ENCODE data around the gene ELL2. TPM values are rescaled to one million over a fixed set of nuclear protein-coding genes. Genes with fewer than 3 reads are reported as not detected.

The ELL2 gene
- total RNA-seq, 2 experiments from 2014 or later = 75.0 to 78.6 TPM

DNA sequence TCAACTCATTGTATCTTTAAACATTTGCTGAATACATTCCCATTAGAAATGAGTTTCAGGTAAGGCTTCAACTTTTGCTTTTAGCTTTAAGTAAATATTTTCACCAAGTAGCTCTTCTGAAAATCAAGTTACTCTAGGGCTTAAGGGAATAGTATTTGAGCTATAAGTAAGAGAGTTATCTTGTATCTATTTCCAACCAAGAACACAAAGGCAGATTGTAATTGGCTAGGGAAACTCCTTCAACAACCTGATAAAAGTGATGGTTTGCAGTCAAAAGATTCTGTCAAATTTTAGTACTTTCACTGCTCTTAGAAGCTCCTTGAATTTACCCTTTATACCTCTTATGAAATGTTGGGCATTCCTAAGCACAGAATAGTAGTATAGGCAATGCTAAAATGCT, 13.0 kb downstream of the ELL2 start:
- CTCF ChIA-PET = interaction anchor here (0.6 kb wide), 1 partner anchor 12 kb away, joined by 3 read pairs; no protein-coding TSS in a partner anchor
- DNase-seq = no peak
- no peak overlapping the region for H3K4me3 Mint-ChIP-seq
- H3K4me1 Mint-ChIP-seq (ENCODE audit: low read depth) = peaks cover 19% of the 10 kb centered on the region
- H3K27ac Mint-ChIP-seq = no peak overlapping the region
- peaks cover 12% of the 10 kb centered on the region for H3K36me3 Mint-ChIP-seq (ENCODE audit: low read depth)
- intact Hi-C loops (cut with micrococcal nuclease) = no loop called here
- H3K27me3 Mint-ChIP-seq (ENCODE audit: low read depth) = no peaks in the 10 kb centered on the region
- no peaks in the 10 kb centered on the region for H3K9me3 Mint-ChIP-seq

GRCh38 chr5:95946451-95946850, 15.2 kb downstream of the ELL2 start:
- Mint-ChIP-seq H3K27ac (no peak overlapping the region), H3K36me3 (ENCODE audit: low read depth) (peaks cover 4% of the 10 kb centered on the region), H3K4me1 (ENCODE audit: low read depth) (peaks cover 19% of the 10 kb centered on the region), H3K27me3 (ENCODE audit: low read depth) (no peaks in the 10 kb centered on the region), H3K9me3 (no peaks in the 10 kb centered on the region), H3K4me3 (no peak overlapping the region)
- intact Hi-C loops (cut with micrococcal nuclease) = no loop called here
- CTCF ChIA-PET = no interaction called here
- DNase-seq = no peak

- Mint-ChIP-seq H3K4me3 (no peak overlapping the region), H3K9me3 (no peaks in the 10 kb centered on the region), H3K27ac (no peak overlapping the region), H3K36me3 (ENCODE audit: low read depth) (peaks cover 7% of the 10 kb centered on the region), H3K4me1 (ENCODE audit: low read depth) (peaks cover 13% of the 10 kb centered on the region), H3K27me3 (ENCODE audit: low read depth) (no peaks in the 10 kb centered on the region)
- intact Hi-C loops (cut with micrococcal nuclease) = no loop called here
- no peak for DNase-seq
- CTCF ChIA-PET = no interaction called here
These were observed 18.7 kb downstream of the ELL2 start for GRCh38 chr5:95942968-95943367.

- H3K9me3 Mint-ChIP-seq = no peaks in the 10 kb centered on the region
- no peak for DNase-seq
- no peak overlapping the region for H3K4me3 Mint-ChIP-seq
- intact Hi-C loops (cut with micrococcal nuclease) = no loop called here
- H3K4me1 Mint-ChIP-seq (ENCODE audit: low read depth) = peaks cover 13% of the 10 kb centered on the region
- no peak overlapping the region for H3K27ac Mint-ChIP-seq
- CTCF ChIA-PET = no interaction called here
- peaks cover 7% of the 10 kb centered on the region for H3K36me3 Mint-ChIP-seq (ENCODE audit: low read depth)
- no peaks in the 10 kb centered on the region for H3K27me3 Mint-ChIP-seq (ENCODE audit: low read depth)
These were observed 19.2 kb downstream of the ELL2 start for GRCh38 chr5:95942414-95942813.

DNA sequence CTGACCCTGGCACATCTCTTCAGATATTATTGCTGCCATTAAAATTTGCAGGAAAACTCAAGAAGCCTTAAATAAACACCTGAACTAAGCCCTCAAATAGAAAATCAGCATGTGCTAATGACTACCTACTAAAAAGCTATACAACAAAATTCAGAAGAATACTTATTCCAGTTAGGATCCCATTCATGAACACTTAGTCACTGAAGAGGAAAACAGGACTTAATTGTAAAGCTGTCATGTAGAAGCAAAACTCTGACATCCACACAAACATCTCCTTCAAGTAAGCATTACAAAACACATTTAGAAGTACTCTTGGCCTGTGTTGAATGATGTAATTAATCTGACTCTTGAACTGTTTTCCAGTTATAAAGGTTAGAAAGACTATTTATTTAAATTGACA, 19.9 kb downstream of the ELL2 start:
- H3K9me3 Mint-ChIP-seq = no peaks in the 10 kb centered on the region
- H3K36me3 Mint-ChIP-seq (ENCODE audit: low read depth) = peaks cover 7% of the 10 kb centered on the region
- no peak for DNase-seq
- peaks cover 13% of the 10 kb centered on the region for H3K4me1 Mint-ChIP-seq (ENCODE audit: low read depth)
- H3K27ac Mint-ChIP-seq = no peak overlapping the region
- H3K27me3 Mint-ChIP-seq (ENCODE audit: low read depth) = no peaks in the 10 kb centered on the region
- CTCF ChIA-PET = no interaction called here
- intact Hi-C loops (cut with micrococcal nuclease) = no loop called here
- H3K4me3 Mint-ChIP-seq = no peak overlapping the region

GRCh38 chr5:95940758-95941682, 20.6 kb downstream of the ELL2 start:
- no peaks in the 10 kb centered on the region for H3K27me3 Mint-ChIP-seq (ENCODE audit: low read depth)
- CTCF ChIA-PET = no interaction called here
- H3K4me1 Mint-ChIP-seq (ENCODE audit: low read depth) = peaks cover 13% of the 10 kb centered on the region
- H3K36me3 Mint-ChIP-seq (ENCODE audit: low read depth) = peaks cover 10% of the 10 kb centered on the region
- DNase-seq = no peak
- no peaks in the 10 kb centered on the region for H3K9me3 Mint-ChIP-seq
- intact Hi-C loops (cut with micrococcal nuclease) = no loop called here
- no peak overlapping the region for H3K27ac Mint-ChIP-seq
- no peak overlapping the region for H3K4me3 Mint-ChIP-seq

DNA sequence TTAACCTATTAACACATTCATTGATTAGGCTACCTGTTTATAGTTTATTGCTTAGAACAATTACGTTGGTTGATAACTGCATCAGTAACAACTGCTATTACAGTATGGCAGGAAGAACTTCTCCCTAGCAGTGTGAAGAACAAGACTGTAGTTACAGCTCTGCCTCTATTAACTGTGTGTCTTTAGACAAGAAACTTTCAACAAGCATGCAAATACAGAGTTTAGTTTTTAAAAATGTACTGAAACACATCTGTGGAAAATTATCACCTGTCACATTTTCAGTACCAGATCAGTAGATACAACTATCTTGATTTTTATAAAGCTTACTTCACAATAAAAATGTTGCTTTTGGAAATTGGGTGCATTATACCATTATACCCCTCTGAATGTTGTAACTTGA, 22.2 kb downstream of the ELL2 start:
- peaks cover 11% of the 10 kb centered on the region for H3K36me3 Mint-ChIP-seq (ENCODE audit: low read depth)
- no peaks in the 10 kb centered on the region for H3K27me3 Mint-ChIP-seq (ENCODE audit: low read depth)
- intact Hi-C loops (cut with micrococcal nuclease) = no loop called here
- no peaks in the 10 kb centered on the region for H3K9me3 Mint-ChIP-seq
- no peak overlapping the region for H3K4me3 Mint-ChIP-seq
- no peak for DNase-seq
- no peak overlapping the region for H3K27ac Mint-ChIP-seq
- CTCF ChIA-PET = no interaction called here
- H3K4me1 Mint-ChIP-seq (ENCODE audit: low read depth) = peaks cover 16% of the 10 kb centered on the region

GRCh38 chr5:95938766-95939165, 22.9 kb downstream of the ELL2 start:
- no peak for DNase-seq
- Mint-ChIP-seq H3K9me3 (no peaks in the 10 kb centered on the region), H3K27me3 (ENCODE audit: low read depth) (no peaks in the 10 kb centered on the region), H3K4me3 (no peak overlapping the region), H3K27ac (no peak overlapping the region), H3K36me3 (ENCODE audit: low read depth) (peaks cover 11% of the 10 kb centered on the region), H3K4me1 (ENCODE audit: low read depth) (peaks cover 21% of the 10 kb centered on the region)
- CTCF ChIA-PET = no interaction called here
- intact Hi-C loops (cut with micrococcal nuclease) = no loop called here

GRCh38 chr5:95938347-95938746, 23.3 kb downstream of the ELL2 start:
- CTCF ChIA-PET = no interaction called here
- H3K27ac Mint-ChIP-seq = no peak overlapping the region
- H3K36me3 Mint-ChIP-seq (ENCODE audit: low read depth) = peaks cover 11% of the 10 kb centered on the region
- peaks cover 23% of the 10 kb centered on the region for H3K4me1 Mint-ChIP-seq (ENCODE audit: low read depth)
- H3K4me3 Mint-ChIP-seq = no peak overlapping the region
- no peak for DNase-seq
- intact Hi-C loops (cut with micrococcal nuclease) = no loop called here
- H3K9me3 Mint-ChIP-seq = no peaks in the 10 kb centered on the region
- H3K27me3 Mint-ChIP-seq (ENCODE audit: low read depth) = no peaks in the 10 kb centered on the region

DNA sequence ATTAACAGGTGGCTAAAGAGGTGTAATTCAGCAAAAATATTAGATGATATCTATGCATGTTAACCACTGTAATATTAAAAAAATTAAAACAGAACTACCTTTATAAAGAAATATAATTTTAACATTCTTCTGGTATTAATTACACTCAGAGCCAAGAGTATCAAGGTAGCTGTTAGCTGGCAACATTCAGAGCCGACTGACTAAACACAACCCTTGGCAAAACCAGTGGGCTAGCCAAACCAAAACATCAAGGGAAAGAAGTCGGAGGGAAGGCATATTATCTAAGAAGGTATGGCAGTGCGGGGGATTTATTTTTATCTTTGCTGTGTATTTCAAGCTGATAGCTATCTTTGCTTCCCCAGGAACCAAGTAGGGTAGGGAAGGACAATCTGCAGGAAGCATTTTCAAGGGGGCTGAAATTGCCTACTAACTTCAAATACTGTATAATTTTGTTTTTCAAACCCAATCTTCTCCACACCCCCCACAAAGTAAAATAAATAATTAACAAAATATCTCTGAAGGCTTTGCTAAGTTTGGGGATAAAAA, 24.0 kb downstream of the ELL2 start:
- CTCF ChIA-PET = interaction anchor here (0.6 kb wide), 1 partner anchor 12 kb away, joined by 3 read pairs; no protein-coding TSS in a partner anchor
- Mint-ChIP-seq H3K27me3 (ENCODE audit: low read depth) (no peaks in the 10 kb centered on the region), H3K9me3 (no peaks in the 10 kb centered on the region), H3K36me3 (ENCODE audit: low read depth) (peaks cover 11% of the 10 kb centered on the region), H3K4me3 (no peak overlapping the region), H3K27ac (no peak overlapping the region), H3K4me1 (ENCODE audit: low read depth) (peaks cover 27% of the 10 kb centered on the region)
- DNase-seq = no peak
- intact Hi-C loops (cut with micrococcal nuclease) = no loop called here

DNA sequence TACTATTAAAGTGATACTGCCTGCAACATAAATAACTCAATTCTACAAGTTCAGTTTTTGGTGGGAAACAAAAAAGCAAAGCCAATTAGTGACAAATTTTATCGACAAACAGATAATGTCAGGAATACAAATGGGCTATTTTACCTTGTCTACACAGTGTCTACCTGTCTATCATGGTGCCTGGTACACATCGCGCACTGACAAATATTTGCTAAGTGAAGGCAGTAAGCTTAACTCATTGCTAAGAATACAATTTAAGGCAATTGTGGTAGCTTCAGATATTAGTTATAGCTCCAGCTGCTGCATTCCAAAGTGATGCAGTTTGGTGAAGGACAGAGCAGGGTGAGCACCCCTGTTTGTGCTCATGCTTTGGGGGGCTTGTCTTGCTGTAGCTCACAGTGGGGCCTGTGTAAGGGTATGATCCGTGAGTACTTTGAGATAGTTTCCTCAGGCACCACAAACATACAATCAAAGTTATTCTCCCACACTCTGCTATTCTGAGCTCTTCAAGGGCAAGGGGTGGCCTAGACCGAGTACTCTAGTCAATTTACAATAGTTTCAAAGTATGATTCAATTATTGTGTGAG, 24.7 kb downstream of the ELL2 start:
- no peaks in the 10 kb centered on the region for H3K9me3 Mint-ChIP-seq
- peaks cover 11% of the 10 kb centered on the region for H3K36me3 Mint-ChIP-seq (ENCODE audit: low read depth)
- H3K27me3 Mint-ChIP-seq (ENCODE audit: low read depth) = no peaks in the 10 kb centered on the region
- no peak overlapping the region for H3K4me3 Mint-ChIP-seq
- H3K27ac Mint-ChIP-seq = no peak overlapping the region
- intact Hi-C loops (cut with micrococcal nuclease) = no loop called here
- CTCF ChIA-PET = interaction anchor here (0.6 to 1.0 kb wide), 3 partner anchors 11 to 18 kb away, joined by 3 read pairs; no protein-coding TSS in a partner anchor
- peaks cover 27% of the 10 kb centered on the region for H3K4me1 Mint-ChIP-seq (ENCODE audit: low read depth)
- DNase-seq = no peak

- CTCF ChIA-PET = no interaction called here
- Mint-ChIP-seq H3K9me3 (no peaks in the 10 kb centered on the region), H3K27ac (no peak overlapping the region), H3K4me1 (ENCODE audit: low read depth) (peaks cover 27% of the 10 kb centered on the region), H3K27me3 (ENCODE audit: low read depth) (no peaks in the 10 kb centered on the region), H3K36me3 (ENCODE audit: low read depth) (peaks cover 16% of the 10 kb centered on the region), H3K4me3 (no peak overlapping the region)
- intact Hi-C loops (cut with micrococcal nuclease) = no loop called here
- DNase-seq = no peak
These were observed 26.0 kb downstream of the ELL2 start for GRCh38 chr5:95935553-95936100.
